A673 (cell line): ENCODE measurements around the gene SPACA4. TPM values are rescaled to one million over a fixed set of nuclear protein-coding genes. Genes with fewer than 3 reads are reported as not detected.

Experiments used
- BruUV-seq: library from RNA; stranded (reverse); fragments of 400-500 nt; replicated peaks from 2 replicates; lab custom pipeline; 2021; lab: Mats Ljungman, UMichigan
- CTCF ChIA-PET: fragments of 300-600 bp; sonication (Branson Sonifier 250); formaldehyde crosslinking; loops from one replicate; lab custom pipeline; 2022; ENCODE audit warnings: antibody characterized with exemption; lab: Charles Lee
- POLR2A ChIA-PET: fragments of 300-600 bp; sonication (Branson Sonifier 250); formaldehyde crosslinking; loops from one replicate; lab custom pipeline; 2022; ENCODE audit warnings: antibody characterized with exemption; ENCODE audit not compliant: low non-redundant PET; lab: Charles Lee
- DNase-seq: peaks from one replicate; pipeline ENCODE4 v3.0.0-alpha.2; 2015; ENCODE audit warnings: low spot score
- H3K27ac ChIP-seq: fragments of 200-600 bp; sonication (generic); 2 replicates; pipeline ENCODE4 v1.5.1; 2016; ENCODE audit warnings: mixed run types, low read depth, mild to moderate bottlenecking, mixed read lengths, antibody characterized with exemption, low read length; ENCODE audit not compliant: poor library complexity, severe bottlenecking
- H3K27me3 ChIP-seq: fragments of 200-600 bp; sonication (generic); replicated peaks from 2 replicates; pipeline ENCODE4 v1.6.1; 2017; ENCODE audit warnings: mixed run types, low read depth, mild to moderate bottlenecking, mixed read lengths, antibody characterized with exemption, low read length; ENCODE audit not compliant: insufficient read depth, poor library complexity
- H3K36me3 ChIP-seq: fragments of 200-600 bp; sonication (generic); 2 replicates; pipeline ENCODE4 v1.6.1; 2016; ENCODE audit warnings: mixed run types, mild to moderate bottlenecking, mixed read lengths, antibody characterized with exemption, low read length; ENCODE audit not compliant: insufficient read depth, poor library complexity, severe bottlenecking
- H3K4me1 ChIP-seq: fragments of 200-600 bp; sonication (generic); 2 replicates; pipeline ENCODE4 v1.6.1; 2017; ENCODE audit warnings: mixed run types, mild to moderate bottlenecking, mixed read lengths, antibody characterized with exemption, low read length; ENCODE audit not compliant: insufficient read depth, poor library complexity, severe bottlenecking
- H3K4me3 ChIP-seq: fragments of 200-600 bp; sonication (generic); 2 replicates; pipeline ENCODE4 v1.5.1; 2016; ENCODE audit warnings: low read depth, mixed run types, mild to moderate bottlenecking, mixed read lengths, low read length; ENCODE audit not compliant: poor library complexity, severe bottlenecking
- H3K9me3 ChIP-seq: fragments of 200-600 bp; sonication (generic); 2 replicates; pipeline ENCODE4 v1.6.1; 2016; ENCODE audit warnings: mixed run types, low read depth, mild to moderate bottlenecking, mixed read lengths, antibody characterized with exemption, low read length; ENCODE audit not compliant: poor library complexity, severe bottlenecking
- CTCF ChIP-seq: fragments of 300-800, 200-600 bp; sonication (generic); conservative IDR thresholded peaks from 2 replicates; pipeline ENCODE4 v1.5.1; 2017; ENCODE audit warnings: low read depth, mild to moderate bottlenecking, antibody characterized with exemption, low read length, moderate library complexity, mixed read lengths
- EZH2 ChIP-seq: fragments of 200-600 bp; sonication (generic); IDR thresholded peaks from 2 replicates; pipeline ENCODE4 v1.6.1; 2017; ENCODE audit warnings: borderline replicate concordance, low read depth, mild to moderate bottlenecking, mixed read lengths, antibody characterized with exemption, low read length; ENCODE audit not compliant: poor library complexity, severe bottlenecking
- intact Hi-C: fragments of 100-400 bp; cut with micrococcal nuclease; formaldehyde crosslinking; loops from one replicate; pipeline ENCODE4 v1.10.0; 2022; ENCODE audit not compliant: unreplicated experiment
- total RNA-seq: library from RNA; stranded (reverse); gene quantifications from 2 replicates; pipeline ENCODE4 v1.2.3, GENCODE V29; 2021

Gene SPACA4
- total RNA-seq, 1 experiment from 2014 or later, result not detected

- Histone ChIP-seq H3K4me3 (peak overlapping the region; percentile 62), H3K27ac (peak overlapping the region; percentile 77), H3K4me1 (peaks cover 26% of the 10 kb centered on the region), H3K36me3 (no peaks in the 10 kb centered on the region), H3K9me3 (no peaks in the 10 kb centered on the region), H3K27me3 (no peaks in the 10 kb centered on the region)
- intact Hi-C loops, result loop anchor here (5.0 to 10.0 kb wide), 4 partner anchors 67 to 319 kb away; partner anchors contain the start of genes FTL and HSD17B14
- DNase-seq, result peak; percentile 80
- no peak for TF ChIP-seq CTCF
- TSS peak; percentile 96 for BruUV-seq
- ChIA-PET CTCF (interaction anchor here (0.6 to 1.8 kb wide), 5 partner anchors 69 to 325 kb away, joined by 3 to 8 read pairs (median 4); no protein-coding TSS in a partner anchor), POLR2A (no interaction called here)
Measured at GRCh38 chr19:48645620-48646000, 39.1 kb downstream of the SPACA4 start.

DNA sequence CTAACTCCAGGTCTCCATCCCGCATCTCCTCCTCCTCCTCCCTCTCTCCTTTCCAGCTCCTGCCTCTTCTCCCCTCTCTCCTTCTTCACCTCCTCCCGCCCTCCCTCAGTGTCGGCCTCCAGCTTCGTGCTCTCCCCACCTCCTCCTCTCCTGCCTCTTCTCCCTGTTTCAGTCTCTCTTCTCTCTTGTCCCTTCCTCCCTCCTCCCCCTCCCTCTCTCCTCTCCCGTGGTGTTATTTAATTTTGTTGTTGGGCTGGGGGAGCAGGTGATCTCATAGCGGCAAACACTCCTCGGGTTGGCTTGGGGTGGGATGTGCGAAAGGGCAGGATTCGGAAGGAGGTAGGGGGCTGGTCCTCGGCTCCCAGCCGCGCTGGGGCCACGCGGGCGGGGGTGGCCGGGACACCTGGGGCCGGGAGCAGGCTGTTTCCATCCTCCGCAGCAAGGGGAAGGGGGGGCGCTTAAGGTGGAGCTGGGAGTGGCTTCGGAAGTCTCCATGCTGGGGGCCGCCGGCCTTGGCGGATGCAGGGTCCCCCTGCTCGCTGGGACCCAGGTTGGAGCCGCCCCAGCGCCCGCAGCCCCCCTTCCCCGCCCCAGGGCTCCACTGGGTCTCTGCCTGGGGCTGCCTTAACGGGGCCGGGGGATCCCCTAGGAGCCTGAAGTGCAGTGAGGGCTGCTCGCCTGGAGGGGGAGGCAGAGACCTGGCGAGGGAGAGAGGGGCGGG, 39.6 kb downstream of the SPACA4 start, which contains the start of gene CA11:
Gene CA11, minus strand, starts transcription at position 187 of the 721 bp plus-strand sequence. CDS start 555 bp downstream, outside the sequence.
- Histone ChIP-seq H3K4me1 (peaks cover 26% of the 10 kb centered on the region), H3K27ac (peak within 1 kb of the TSS; percentile 77), H3K27me3 (no peaks in the 10 kb centered on the region), H3K4me3 (peak within 1 kb of the TSS; percentile 62), H3K9me3 (no peaks in the 10 kb centered on the region), H3K36me3 (no peaks in the 10 kb centered on the region)
- intact Hi-C loops, result loop anchor here (5.0 to 10.0 kb wide), 4 partner anchors 66 to 319 kb away; partner anchors contain the start of genes FTL and HSD17B14
- ChIA-PET POLR2A (no interaction called here), CTCF (interaction anchor here (0.6 to 1.8 kb wide), 5 partner anchors 68 to 324 kb away, joined by 3 to 8 read pairs (median 4); no protein-coding TSS in a partner anchor)
- TF ChIP-seq EZH2 (no peak), CTCF (peak; percentile 94)
- no TSS peak for BruUV-seq
- DNase-seq, result peak; percentile 97

DNA sequence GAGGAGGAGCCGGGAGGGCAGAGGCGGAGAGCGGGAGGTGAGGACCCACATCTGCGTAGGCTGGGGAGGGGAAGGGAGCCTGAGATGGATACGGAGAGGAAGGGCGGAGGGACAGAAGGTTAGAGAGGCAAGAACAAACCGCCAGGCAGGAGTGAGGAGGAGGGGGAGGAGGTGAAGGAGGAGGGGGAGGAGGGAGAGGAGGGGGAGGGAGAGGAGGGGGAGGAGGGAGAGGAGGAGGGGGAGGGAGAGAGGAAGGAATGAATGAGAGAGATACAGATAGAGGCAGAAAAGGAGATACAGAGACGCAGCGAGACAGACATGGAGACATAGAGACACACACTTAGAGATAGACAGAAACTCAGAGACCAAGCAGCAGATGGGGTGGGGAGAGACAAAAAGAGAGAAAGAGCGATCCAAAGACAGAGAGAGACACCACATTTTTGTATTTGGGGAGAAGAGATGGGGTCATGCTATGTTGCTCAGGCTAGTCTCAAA, 40.2 kb downstream of the SPACA4 start:
- CTCF ChIA-PET, result no interaction called here

More for the DNA sequence above, 40.2 kb downstream of the SPACA4 start:
- POLR2A ChIA-PET, result no interaction called here
- intact Hi-C loops, result loop anchor here (5.0 to 10.0 kb wide), 4 partner anchors 66 to 318 kb away; partner anchors contain the start of genes FTL and HSD17B14
- peaks cover 26% of the 10 kb centered on the region for H3K4me1 ChIP-seq
- peak overlapping the region; percentile 62 for H3K4me3 ChIP-seq
- H3K27ac ChIP-seq, result peak overlapping the region; percentile 77
- H3K9me3 ChIP-seq, result no peaks in the 10 kb centered on the region
- no peaks in the 10 kb centered on the region for H3K27me3 ChIP-seq
- DNase-seq, result no peak
- TF ChIP-seq CTCF, result no peak
- no peak for TF ChIP-seq EZH2
- no peaks in the 10 kb centered on the region for H3K36me3 ChIP-seq
- no TSS peak for BruUV-seq
